Measurements from ENCODE around the gene MCM5. TPM values are rescaled to one million over a fixed set of nuclear protein-coding genes. Genes with fewer than 3 reads are reported as not detected.

MCM5 gene
- total RNA-seq, 1 experiment from 2014 or later, result 194 TPM

- no peak for TF ChIP-seq EGR1 (IDR thresholded peaks at IDR 0.05; ENCODE audit: low read depth)
- no peak for TF ChIP-seq YY1 (IDR thresholded peaks at IDR 0.05; ENCODE audit: extremely low read depth, insufficient replicate concordance, low read depth, low read length)
- no peak for TF ChIP-seq CTCF (IDR thresholded peaks at IDR 0.05 in 2 of 3, conservative IDR thresholded peaks at IDR 0.05 in 1 of 3; ENCODE audit: borderline replicate concordance in 1 of 3, insufficient read depth in 1 of 3, low read depth in 2 of 3, low read length in 2 of 3)
- TF ChIP-seq EZH2phosphoT487 (IDR thresholded peaks at IDR 0.05; ENCODE audit: borderline replicate concordance), result no peak
- TF ChIP-seq, protein P1, sequence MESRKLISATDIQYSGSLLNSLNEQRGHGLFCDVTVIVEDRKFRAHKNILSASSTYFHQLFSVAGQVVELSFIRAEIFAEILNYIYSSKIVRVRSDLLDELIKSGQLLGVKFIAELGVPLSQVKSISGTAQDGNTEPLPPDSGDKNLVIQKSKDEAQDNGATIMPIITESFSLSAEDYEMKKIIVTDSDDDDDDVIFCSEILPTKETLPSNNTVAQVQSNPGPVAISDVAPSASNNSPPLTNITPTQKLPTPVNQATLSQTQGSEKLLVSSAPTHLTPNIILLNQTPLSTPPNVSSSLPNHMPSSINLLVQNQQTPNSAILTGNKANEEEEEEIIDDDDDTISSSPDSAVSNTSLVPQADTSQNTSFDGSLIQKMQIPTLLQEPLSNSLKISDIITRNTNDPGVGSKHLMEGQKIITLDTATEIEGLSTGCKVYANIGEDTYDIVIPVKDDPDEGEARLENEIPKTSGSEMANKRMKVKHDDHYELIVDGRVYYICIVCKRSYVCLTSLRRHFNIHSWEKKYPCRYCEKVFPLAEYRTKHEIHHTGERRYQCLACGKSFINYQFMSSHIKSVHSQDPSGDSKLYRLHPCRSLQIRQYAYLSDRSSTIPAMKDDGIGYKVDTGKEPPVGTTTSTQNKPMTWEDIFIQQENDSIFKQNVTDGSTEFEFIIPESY (IDR thresholded peaks at IDR 0.05; ENCODE audit: extremely low read depth, insufficient replicate concordance, low read length), result no peak
- TF ChIP-seq CBX3 (IDR thresholded peaks at IDR 0.05; ENCODE audit: low read depth), result no peak
- no peak for TF ChIP-seq ZNF274 (IDR thresholded peaks at IDR 0.05; ENCODE audit: low read depth, low read length)
- no peak for ATAC-seq
- no peak overlapping the region for H3K27ac ChIP-seq (ENCODE audit: low read depth, low read length)
- no peaks in the 10 kb centered on the region for H3K27me3 ChIP-seq (ENCODE audit: insufficient read depth, low read length)
- BruUV-seq (replicated peaks), result no TSS peak
- POLR2A ChIA-PET, result no interaction called here
- H3K4me1 ChIP-seq (ENCODE audit: control insufficient read depth in 1 of 2, insufficient read depth in 2 of 2, low read length in 2 of 2), result peaks cover 0 to 4% of the 10 kb centered on the region in 2 experiments; a peak in 1 of 4 replicates
- no peak overlapping the region for H3K4me2 ChIP-seq (ENCODE audit: low read length)
- no peaks in the 10 kb centered on the region for H3K79me2 ChIP-seq (ENCODE audit: insufficient read depth, low read length)
- H4K20me1 ChIP-seq (ENCODE audit: insufficient read depth), result no peaks in the 10 kb centered on the region
- no peaks in the 10 kb centered on the region for H3K36me3 ChIP-seq (ENCODE audit: control insufficient read depth in 1 of 2, insufficient read depth in 2 of 2, low read length in 2 of 2)
- intact Hi-C loops (cut with micrococcal nuclease), result loop anchor here (10.0 kb wide), 1 partner anchor 685 kb away; no protein-coding TSS in a partner anchor
- no peak overlapping the region for H3K9ac ChIP-seq (ENCODE audit: low read length)
- H3K4me3 ChIP-seq (replicated peaks in 1 of 2; ENCODE audit: low read depth in 1 of 2, low read length in 2 of 2), result no peak overlapping the region
- no peaks in the 10 kb centered on the region for H3K9me3 ChIP-seq (ENCODE audit: control insufficient read depth in 1 of 2, insufficient read depth in 1 of 2, low read depth in 1 of 2, low read length in 2 of 2)
- CTCF ChIA-PET, result no interaction called here
- no peak overlapping the region for H2AFZ ChIP-seq (ENCODE audit: low read depth, low read length, poor library complexity, severe bottlenecking)
- no peaks in the 10 kb centered on the region for H3K9me2 ChIP-seq (ENCODE audit: insufficient read depth)
- RAD21 ChIA-PET (ENCODE audit: low non-redundant PET in 1 of 2, low total read pairs in 2 of 2, uncharacterized antibody in 2 of 2, unreplicated experiment in 2 of 2), result no interaction called here
- no peak for DNase-seq (ENCODE audit: low read depth, low spot score)
These were observed 39.4 kb downstream of the MCM5 start for GRCh38 chr22:35439365-35439717.

Data from HCT116 (cell line).